Activated CD4-positive, alpha-beta T cell treated with anti-CD3 and anti-CD28 coated beads for 4 hours (primary cell): ENCODE measurements around the gene ZNF536.

Source experiments
- DNase-seq, 2 donors: peaks; one replicate each; pipeline ENCODE4 v3.0.0-alpha.2; 2020

Gene ZNF536

DNA sequence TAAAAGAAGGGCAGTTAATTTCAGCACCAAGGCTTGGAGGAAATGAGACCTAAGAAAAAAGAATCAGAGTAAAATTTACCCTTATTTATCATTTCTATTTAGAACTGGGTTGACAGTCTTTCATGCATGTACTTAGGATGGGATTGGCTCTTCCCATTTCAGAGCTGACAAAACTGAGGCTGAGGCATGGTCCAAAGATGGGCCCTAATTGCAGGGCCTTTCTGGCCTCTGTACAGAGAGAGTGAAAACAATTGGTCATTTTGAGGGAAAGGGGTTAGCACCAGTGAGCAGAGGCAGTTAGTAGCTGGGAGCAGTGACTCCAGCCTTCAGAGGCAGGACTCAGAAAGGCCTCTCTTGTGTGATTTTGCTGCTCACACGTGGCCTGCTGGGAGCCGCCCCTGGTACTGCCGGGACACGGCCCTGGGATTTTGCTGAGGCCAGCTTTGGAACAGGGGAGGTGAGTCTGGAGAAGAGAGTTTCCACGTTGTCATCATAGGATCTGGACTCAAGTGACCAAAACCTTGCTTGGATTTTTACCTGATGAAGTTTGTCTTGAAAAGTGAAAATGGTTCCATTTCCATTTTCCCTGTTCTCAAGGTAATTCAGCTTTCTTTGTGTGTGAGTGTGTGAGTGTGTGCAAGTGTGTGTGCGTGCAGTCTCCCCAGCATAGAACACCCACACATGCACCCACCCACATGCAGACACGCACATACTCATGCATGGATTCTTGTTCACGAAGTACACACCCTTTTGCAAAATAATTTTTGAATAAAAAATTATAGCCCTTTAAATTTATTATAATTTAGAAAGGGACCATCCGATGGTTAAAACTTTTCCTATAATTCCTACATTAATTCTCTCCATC, at the start of gene ZNF536:
Gene ZNF536, plus strand, starts transcription at position 425 of the 865 bp plus-strand sequence. CDS start 71,179 bp downstream, outside the sequence.
- DNase-seq: no peak

DNA sequence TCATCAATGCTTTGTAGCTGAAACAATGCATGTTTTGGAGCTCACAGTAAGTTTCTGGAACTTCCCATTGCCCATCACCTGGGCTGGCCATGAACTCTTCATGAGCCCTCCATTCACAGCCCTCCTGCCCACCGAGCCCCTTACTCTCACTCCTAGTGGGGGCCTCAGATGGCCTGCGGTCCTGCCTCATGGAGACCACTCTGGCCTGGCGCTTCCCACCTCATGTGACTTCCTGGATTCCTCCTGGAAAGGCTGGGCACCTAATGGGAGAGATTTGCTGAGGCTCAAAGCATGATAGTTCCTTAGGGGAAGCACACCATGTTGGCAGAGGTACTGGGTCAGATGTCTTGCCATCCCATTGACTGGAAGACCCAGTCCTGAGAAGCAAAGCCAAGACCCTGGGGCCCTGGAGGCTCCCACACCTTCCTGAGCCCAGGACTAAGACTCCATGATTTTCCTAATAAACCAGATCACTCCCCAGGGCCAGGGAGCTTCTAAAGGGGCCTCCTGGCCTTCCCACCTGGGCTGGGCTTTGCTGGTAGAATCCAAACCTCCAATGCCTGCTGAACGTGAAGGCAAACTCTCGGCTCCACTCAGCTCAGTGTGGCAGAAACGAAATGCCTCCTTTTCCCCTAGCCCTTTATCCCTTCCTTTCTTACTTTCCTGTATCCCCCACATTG, 49.4 kb upstream of the ZNF536 start:
- DNase-seq: no peak

DNA sequence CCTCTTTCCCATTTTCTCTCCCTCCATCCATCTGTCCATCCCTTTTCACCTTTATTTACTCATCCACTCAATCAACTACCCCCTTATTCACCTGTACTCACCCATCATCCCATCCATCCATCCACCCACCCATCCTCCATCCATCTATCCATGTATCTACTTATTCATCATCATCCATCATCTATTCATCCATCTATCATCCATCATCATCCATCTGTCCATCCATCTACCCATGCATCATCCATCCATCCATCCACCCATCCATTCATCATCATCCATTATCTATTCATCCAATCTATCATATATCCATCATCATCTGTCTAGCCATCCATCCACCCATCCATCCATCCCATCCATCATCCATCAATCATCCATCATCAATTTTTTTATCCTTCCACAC, 48.3 kb upstream of the ZNF536 start:
- no peak for DNase-seq

DNA sequence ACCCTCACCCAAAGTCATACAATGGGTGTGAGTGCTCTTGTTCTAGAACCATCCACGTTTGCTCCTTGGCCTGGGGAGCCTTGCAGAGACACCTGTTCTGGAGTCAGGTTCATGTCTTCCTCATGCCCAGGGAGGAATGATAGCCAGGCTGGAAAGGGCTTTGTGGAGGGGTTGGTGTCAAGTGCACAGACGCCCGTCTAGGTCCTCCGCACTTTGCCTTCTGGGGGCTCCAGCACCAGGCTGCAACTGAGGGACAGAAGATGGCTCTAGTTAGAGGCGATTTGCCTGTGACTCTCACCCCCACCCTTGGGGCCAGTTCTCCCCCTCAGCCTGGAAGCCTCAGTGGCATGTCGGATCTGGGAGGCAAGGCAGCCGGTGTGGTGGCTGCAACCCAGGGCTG, 47.2 kb upstream of the ZNF536 start:
- no peak for DNase-seq

DNA sequence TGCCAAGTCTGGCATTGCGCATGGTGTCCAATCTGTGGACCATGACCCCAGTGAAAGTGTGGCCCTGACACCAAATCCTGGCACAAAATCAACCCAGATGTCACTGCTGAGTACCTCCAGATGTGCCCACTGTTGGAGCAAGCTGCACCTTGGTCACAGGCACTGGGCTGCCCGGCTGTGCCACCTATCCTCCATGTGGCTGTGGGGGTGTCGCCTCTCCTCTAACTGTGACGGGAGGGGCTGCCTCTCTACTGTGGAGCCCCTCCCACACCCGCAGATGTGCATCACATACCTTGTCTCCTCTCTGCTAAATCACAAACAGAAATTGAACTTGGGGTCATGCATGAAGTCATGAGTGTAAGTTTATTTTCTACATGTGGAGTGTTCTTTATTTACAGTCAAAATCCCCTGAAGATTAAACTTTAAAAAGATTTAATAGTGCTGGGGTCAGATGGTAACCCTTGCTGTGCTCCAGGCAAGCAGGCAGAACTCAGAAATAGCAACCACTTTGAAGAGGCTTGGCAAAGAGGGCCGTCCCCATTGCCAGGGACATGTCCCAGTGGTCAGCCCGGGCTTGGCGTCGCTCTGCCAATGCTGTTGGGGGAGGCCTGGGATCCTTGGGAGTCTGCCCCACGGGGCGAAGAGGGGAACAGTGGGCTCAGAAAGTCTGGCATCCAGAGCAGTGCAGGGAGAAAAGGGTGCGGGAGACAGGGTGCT, 46.4 kb upstream of the ZNF536 start:
- DNase-seq: no peak

DNA sequence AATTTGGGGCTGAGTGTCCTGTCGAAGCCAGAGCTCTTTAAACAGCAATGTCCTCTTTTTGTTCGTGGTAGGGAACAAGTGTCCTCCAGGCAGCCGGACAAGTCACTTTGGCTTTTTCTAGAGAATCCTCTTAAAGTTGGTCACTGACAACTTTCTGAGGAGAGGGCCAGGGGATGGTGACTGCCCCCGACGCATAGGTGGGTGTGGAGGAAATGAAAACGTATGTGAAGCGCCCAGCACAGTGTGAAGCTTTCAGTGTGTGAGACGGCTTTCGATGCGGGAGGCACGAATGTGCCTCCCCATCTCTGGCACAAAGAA, 45.8 kb upstream of the ZNF536 start:
- DNase-seq: no peak

DNA sequence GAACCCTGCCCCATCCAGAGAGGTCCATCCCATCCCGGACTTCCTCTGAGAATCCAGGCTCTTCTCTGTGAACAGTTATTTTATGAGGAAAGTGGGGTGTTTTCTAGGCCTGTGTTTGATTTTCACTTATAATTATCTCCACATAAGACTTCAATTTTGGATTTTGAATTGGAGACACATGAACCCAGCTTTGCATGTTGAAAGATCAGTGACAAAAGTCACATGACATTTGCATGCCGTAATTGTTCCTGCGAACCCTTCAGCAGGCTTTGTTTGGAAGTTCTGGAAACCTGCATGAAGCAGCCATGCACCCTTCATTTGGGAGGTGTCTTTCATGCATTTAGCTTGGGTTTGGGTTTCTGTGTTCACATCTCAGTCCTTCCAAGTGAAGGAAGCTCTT, 44.9 kb upstream of the ZNF536 start:
- DNase-seq: no peak

DNA sequence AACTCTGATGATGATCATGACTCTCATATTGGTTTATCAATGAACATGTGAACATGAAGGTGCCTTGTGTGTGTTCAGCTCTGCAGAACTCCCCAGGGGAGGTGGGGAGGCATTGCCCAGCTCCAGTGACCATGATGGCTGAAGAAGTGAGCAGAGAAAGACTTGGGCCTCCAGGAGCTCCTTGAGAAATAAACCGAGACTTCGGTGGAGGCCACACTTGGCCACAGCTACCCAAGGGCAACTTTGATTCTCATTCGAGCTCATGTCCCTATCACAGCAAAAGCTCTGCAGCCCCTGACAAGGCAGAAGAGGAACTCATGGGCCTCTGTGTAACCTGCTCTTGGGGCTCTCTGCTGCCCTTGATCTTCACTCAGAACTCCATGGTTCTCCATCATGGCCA, 44.1 kb upstream of the ZNF536 start:
- no peak for DNase-seq

DNA sequence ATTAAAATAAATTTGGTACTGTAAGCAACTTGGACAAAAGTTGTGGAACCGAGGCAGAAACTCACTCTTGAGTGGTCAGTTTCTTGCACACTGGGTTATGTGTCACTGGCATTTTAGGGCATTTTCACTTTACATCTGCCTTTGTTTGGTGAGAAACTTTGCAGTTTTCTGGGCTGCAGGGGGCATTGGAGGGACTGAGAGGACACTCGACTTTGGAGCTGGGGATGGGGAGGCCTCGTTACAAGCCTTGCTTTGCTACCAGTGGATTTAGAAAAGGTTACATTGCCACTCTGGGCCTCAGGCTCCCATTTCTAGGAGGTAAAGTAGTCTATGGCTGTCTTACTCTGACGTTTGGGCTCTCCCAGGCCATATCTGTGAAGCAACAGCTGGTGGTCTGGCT, 41.9 kb upstream of the ZNF536 start:
- no peak for DNase-seq

DNA sequence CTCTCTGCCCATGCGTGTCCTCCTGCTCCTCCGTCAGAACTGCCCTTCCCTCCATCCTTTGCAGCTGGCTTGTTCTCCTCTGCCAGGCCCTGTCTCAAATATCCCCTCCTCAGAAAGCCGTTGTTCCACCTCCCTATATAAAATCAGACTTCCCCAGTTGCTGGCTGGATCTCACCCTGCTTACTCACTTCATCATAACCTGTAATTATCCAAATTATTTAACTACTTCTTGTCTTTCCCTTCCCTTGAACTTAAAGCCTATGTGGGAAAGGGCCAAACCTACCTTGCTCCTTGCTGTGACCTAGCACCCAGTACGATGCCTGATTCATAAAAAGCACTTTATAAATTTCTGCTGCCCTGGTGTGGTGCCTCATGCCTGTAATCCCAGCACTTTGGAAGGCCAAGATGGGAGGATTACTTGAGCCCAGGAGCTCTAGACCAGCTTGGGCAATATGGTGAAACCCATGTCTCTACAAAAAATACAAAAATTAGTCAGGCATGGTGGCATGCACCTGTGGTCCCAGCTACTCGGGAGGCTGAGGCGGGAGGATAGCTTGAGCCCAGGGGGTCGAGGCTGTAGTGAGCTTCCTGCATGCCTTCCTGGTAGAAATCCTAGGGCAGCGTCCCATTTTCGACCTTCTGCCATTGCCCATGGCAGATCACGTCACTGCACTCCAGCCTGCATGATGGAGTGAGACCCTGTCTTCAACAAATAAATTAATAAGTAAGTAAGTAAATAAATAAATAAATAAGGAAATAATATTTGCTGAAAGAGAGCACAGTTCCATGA, 39.5 kb upstream of the ZNF536 start:
- no peak for DNase-seq

DNA sequence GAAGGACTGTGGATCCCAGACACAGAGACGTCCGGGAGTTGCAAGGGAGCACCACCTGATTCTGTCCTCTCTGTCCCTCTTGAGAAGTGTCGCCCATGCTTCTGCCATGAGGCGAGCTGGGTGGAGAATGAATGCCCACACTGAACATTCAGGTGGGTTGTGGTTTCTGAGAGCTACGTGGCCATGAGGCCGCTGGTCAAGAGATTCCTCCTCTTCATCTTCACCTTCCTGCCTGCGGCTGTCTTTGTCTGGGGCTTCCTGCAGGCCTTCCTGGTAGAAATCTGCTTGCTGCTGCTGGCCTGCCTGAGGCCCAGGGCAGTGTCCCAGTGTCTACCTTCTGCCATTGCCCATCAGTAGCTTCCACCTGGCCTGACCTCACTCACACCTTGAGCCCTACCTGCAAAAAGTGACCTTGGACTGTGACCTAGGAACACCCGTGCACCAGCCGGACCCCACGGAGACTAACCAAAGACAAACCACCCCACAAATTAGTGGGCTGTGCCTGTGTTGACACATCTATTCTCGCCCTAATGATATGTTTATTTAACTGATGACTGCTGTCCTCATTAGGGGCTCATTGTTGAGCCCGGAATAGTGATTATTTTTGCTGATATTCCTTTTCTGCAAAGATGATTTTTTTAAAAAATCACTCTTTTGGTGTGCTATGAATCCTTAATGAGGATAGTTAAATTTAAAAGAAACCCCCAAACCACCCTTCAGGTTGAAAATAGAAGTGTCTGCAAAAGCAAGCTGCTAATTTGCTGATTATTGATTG, 38.7 kb upstream of the ZNF536 start:
- no peak for DNase-seq

DNA sequence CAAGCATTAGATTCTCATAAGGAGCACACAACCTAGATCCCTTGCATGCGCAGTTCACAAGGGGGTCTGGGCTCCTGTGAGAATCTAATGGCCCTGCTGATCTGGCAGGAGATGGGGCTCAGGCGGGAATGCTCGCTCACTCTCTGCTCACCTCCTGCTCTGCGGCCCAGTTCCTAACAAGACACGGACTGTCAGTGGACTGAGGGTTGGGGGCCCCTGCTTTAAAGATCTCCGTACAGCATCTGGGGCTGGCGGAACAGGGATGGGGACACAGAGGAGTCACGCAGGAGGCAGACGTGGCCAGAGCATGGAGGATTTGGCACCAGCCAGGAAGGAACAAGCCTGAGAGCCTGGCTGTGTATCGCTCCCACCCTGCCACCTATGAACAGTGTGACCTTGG, 37.3 kb upstream of the ZNF536 start:
- no peak for DNase-seq

DNA sequence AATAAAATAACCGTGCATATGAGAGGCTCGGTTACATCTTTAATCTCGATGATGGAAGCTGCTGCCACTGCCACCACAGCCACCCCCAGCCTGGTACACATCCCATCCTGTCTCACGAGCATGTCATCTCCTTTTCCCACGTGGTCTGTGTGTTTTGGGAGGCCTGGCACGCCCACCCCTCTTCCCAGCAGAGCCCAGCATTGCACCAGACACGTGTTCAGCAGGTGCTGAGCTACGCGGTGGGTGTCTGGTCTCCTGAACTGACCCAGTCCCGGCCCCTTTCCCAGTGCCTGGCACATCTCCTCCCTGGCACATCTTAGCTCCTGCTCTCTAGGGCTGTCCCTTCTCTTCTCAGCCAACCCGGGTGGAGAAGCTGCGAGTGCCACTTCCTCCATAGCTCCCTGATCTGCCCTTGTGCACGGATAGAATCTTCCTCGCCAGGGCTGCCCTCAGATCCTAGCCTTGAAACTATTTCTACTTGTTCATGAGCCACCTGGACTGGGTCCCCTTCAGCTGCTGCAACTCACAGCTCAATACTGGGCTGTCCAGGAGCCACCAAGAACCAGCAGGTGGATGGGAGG, 36.8 kb upstream of the ZNF536 start:
- DNase-seq: no peak

DNA sequence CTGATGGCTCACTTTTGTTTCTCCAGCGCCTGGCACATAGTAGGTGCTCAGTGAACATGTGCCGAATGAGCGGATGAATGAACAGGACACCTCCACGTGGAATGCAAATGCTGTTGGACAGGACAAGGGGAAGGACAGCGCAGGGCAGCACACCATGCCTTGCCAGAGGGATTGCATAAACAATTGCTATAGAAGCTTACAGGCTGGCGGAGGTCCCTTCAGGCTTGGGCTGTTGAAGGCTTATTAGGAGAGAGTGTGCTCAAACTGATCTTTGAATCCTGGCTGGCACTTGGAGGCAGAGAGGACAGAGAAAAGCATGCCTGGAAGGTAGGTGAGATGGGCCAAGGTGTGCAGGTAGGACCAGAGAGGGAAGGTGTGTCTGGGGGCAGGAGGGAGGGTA, 35.9 kb upstream of the ZNF536 start:
- no peak for DNase-seq

DNA sequence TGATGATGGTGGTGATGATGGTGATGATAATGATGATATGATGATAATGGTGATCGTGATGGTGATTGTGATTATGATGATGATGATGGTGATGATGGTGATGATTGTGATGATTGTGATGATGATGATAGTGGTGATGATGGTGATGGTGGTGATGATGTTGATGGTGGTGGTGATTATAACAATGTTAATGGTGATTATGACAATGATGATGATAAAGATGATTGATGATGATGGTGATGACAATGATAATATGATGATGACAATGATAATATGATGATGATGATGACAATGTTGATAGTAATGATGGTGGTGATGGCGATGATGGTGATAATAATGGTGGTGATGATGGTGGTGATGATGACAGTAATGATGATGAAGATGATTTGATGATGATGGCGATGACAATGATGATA, 34.1 kb upstream of the ZNF536 start:
- DNase-seq: no peak

DNA sequence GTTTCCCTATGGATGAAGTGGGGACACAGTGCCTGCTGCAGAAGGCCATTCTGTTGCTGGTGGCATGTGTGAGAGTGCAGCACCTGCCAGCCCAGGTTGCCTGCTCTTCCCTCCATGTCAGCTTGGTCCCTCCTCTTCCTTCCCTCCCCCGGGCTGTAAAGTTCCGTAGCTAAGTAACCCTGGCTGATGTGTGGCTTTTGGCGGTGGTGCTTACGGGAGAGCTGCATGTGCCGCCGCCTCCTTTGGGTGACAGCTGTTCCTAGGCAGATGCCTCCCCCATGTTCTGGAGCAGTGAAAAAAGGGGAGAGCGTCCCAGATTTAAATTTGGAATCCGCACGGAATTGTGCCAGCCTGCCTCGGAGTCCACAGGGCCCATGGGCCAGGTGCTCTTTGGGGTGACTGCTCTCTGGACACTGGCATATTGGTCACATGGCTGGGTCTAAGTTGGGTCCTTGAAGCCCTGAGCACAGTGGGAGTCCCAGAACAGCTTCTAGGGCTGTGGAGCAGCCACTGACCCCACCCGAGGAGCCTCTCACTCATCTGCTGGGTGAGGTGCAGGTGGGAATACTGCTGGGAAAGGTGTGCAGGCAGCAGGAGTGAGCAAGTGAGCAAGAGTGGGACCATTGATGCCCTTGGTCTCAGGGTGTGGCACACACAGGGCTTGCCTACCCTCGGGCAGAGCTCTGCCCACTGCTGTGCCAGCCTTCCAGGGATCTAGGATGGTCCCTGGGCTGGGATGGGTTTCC, 33.1 kb upstream of the ZNF536 start:
- DNase-seq: no peak

DNA sequence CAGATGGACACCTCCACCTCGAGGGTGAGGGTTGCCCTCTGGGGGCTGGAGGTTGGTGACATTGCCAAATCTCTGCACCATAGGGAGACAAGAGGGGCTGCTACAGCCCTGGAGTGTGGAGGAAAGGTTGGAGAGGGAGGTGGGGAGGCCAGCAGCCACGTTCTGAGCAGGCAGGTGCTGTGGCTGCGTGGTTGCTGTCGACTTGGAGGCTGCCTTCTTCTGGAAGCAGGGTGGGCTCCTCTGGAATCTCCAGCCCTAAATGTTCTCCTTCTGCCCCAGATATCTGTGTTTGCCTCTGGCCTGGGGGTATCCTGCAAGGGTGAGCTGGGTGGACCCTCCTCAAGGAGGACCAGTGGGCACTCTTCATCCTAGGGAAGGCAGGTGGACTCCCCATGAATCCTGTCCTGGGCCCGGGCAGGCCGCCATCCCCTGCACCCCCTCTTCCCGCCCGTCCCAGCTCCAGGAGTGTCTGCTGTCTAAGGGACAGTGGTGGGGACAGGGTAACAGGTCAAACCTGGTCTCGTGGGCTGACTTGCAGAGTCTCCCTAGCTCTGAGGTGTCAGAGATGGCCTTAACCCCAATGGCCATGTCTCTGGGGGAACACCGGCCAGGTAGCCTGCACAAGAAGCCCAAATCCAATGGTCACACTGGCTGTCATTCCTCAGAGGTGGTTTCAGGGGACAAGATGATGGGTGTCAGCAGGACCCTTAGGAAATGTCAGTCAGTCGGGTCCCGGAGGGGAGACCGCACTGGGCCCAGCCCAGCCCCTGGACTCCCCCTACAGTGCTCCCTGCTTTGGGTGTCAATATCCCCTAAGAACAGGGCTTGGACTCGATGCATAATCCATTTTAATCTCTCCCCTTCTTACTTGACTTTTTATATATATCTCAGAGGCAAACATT, 32.3 kb upstream of the ZNF536 start:
- no peak for DNase-seq

DNA sequence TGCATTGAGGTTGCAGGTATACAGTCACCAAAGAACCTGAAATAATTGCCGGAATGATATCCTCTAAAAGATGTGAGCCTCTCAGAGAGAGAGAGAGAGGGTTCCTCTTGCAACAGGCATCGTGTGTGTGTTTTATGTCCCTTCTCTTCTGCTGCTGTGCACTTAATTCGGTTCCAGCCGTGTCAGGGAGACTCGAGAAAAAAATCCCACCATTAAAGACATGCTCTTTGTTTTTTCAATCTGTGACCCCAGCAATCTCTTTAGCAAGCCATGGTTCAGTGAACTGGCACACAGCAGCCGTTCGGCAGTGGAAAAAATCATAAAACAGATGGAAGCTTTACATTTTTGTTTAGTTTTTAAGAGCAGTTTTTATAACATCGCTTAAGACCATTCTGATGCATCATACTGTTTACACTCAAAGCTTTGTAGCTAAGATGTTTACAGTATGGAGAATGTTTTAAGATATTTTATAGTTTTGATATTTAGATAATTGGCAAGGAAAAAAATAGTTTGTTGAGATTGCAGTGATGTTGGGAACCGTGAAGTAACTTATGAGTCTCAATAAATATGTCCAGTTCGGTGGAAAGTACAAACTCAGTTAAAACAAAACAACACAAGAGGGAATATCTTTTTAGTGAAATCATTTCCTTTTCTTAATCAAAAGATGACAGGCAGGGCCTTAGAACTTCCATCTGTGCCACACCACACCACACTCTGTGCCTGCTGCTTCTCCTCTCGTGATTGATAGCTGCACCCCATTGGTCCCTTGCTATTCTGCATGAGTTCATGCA, 31.2 kb upstream of the ZNF536 start:
- no peak for DNase-seq

DNA sequence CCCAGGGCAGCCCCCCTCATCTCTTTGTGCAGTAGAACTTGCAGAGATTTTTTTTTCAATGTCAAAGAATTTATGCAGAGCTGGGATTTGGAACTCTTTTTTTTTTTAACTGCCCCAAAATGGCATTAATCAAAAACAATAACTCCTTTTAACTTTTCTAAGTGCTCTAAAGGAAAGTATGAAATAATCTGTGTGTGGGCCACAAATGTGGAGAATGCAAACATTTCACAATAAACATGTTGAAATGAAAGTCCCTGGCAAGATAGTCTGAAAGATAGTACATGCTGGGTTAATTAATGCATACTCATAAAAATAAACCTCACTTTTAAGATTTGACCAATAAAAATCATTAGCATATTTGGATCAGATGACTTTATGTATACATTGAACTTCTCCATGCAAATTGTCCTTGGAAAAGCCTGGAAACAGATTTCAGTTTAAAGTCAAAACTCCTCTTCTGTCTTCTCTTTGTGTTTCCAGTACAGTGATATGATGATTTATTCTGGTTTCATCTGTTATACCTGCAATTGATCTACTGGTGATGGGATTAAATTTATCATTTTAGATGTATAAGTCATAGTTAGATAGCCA, 30.5 kb upstream of the ZNF536 start:
- DNase-seq: no peak
